IMR-90 (cell line): ENCODE data around the gene CLUH. TPM values are rescaled to one million over a fixed set of nuclear protein-coding genes. Genes with fewer than 3 reads are reported as not detected.

Experiments
- ATAC-seq: fragments of 200-7000 bp; cut with Tn5 transposase; 2 replicates; pipeline ENCODE4 v1.9.1; 2020; ENCODE audit warnings: low read depth, mild to moderate bottlenecking, moderate library complexity
- BruUV-seq: library from RNA; stranded (reverse); fragments of 400-500 nt; replicated peaks from 2 replicates; lab custom pipeline; 2021; lab: Mats Ljungman, UMichigan
- CTCF ChIA-PET: fragments of 300-600 bp; formaldehyde crosslinking; extraction: SDS; loops from one replicate; lab custom pipeline; 2021; ENCODE audit warnings: antibody characterized with exemption; lab: Yijun Ruan, JAX
- POLR2A ChIA-PET: fragments of 300-600 bp; sonication (Branson Sonifier 250); formaldehyde crosslinking; loops from one replicate; lab custom pipeline; 2022; ENCODE audit warnings: antibody characterized with exemption; ENCODE audit not compliant: unreplicated experiment; lab: Charles Lee
- DNase-seq: peaks from one replicate; pipeline ENCODE4 v3.0.0; 2013
- H2AFZ ChIP-seq: replicated peaks from 2 replicates; pipeline ENCODE3; 2013; ENCODE audit warnings: low read length, mild to moderate bottlenecking; ENCODE audit not compliant: poor library complexity
- H2AK5ac ChIP-seq: 2 replicates; pipeline ENCODE4 v1.6.1; 2013; ENCODE audit warnings: low read depth, low read length, inconsistent platforms
- H2AK9ac ChIP-seq: replicated peaks from 2 replicates; pipeline ENCODE3; 2013; ENCODE audit warnings: mild to moderate bottlenecking, low read depth, low read length, moderate library complexity; ENCODE audit not compliant: poor library complexity
- H2BK120ac ChIP-seq: 2 replicates; pipeline ENCODE4 v1.6.1; 2013; ENCODE audit warnings: low read depth, low read length, inconsistent platforms
- H2BK15ac ChIP-seq: 3 replicates; pipeline ENCODE4 v1.6.1; 2013; ENCODE audit warnings: low read depth, low read length, inconsistent platforms
- H2BK20ac ChIP-seq: 2 replicates; pipeline ENCODE4 v1.6.1; 2013; ENCODE audit warnings: low read depth, mild to moderate bottlenecking, inconsistent platforms, low read length, moderate library complexity
- H2BK5ac ChIP-seq: 2 replicates; pipeline ENCODE4 v1.6.1; 2013; ENCODE audit warnings: mild to moderate bottlenecking, low read depth, low read length, inconsistent platforms; ENCODE audit not compliant: poor library complexity, severe bottlenecking
- H3K14ac ChIP-seq: replicated peaks from 2 replicates; pipeline ENCODE4 v1.6.1; 2013; ENCODE audit warnings: low read depth, low read length, inconsistent platforms
- H3K18ac ChIP-seq: 2 replicates; pipeline ENCODE4 v1.6.1; 2013; ENCODE audit warnings: low read depth, low read length, control low read depth
- H3K23ac ChIP-seq: 2 replicates; pipeline ENCODE4 v1.6.1; 2013; ENCODE audit warnings: low read depth, low read length, inconsistent platforms
- H3K27ac ChIP-seq: 2 replicates; pipeline ENCODE4 v1.5.1; 2013; ENCODE audit warnings: mild to moderate bottlenecking, control low read depth, low read length; ENCODE audit not compliant: insufficient read depth
- H3K27me3 ChIP-seq: 2 replicates; pipeline ENCODE4 v1.6.1; 2013; ENCODE audit warnings: low read length; ENCODE audit not compliant: control insufficient read depth, insufficient read depth
- H3K36me3 ChIP-seq: 2 replicates; pipeline ENCODE4 v1.6.1; 2013; ENCODE audit warnings: low read length, mixed read lengths; ENCODE audit not compliant: control insufficient read depth, insufficient read depth
- H3K4ac ChIP-seq: 2 replicates; pipeline ENCODE4 v1.6.1; 2013; ENCODE audit warnings: low read depth, low read length, inconsistent platforms
- H3K4me1 ChIP-seq: 2 replicates; pipeline ENCODE4 v1.6.1; 2013; ENCODE audit warnings: low read length, mixed read lengths; ENCODE audit not compliant: control insufficient read depth, insufficient read depth
- H3K4me2 ChIP-seq: 2 replicates; pipeline ENCODE4 v1.6.1; 2013; ENCODE audit warnings: low read depth, mild to moderate bottlenecking, control low read depth, low read length, moderate library complexity
- H3K4me3 ChIP-seq: 2 replicates; pipeline ENCODE4 v1.5.1; 2013; ENCODE audit warnings: low read depth, mild to moderate bottlenecking, control low read depth, low read length, moderate library complexity; ENCODE audit not compliant: insufficient read depth
- H3K56ac ChIP-seq: 2 replicates; pipeline ENCODE4 v1.6.1; 2013; ENCODE audit warnings: low read length, inconsistent platforms; ENCODE audit not compliant: insufficient read depth; ENCODE audit errors: extremely low read depth
- H3K79me1 ChIP-seq, 2 experiments: 2 replicates each; pipeline ENCODE4 v1.6.1; 2013; ENCODE audit warnings: low read length in 2 of 2, inconsistent platforms in 1 of 2, low read depth in 1 of 2
- H3K9ac ChIP-seq: 2 replicates; pipeline ENCODE4 v1.6.1; 2013; ENCODE audit warnings: low read depth, low read length, control low read depth
- H3K9me1 ChIP-seq: 2 replicates; pipeline ENCODE4 v1.6.1; 2013; ENCODE audit warnings: low read length, inconsistent platforms; ENCODE audit not compliant: insufficient read depth
- H3K9me3 ChIP-seq: 2 replicates; pipeline ENCODE4 v1.6.1; 2013; ENCODE audit warnings: low read length; ENCODE audit not compliant: control insufficient read depth, insufficient read depth
- H4K20me1 ChIP-seq: 2 replicates; pipeline ENCODE4 v1.6.1; 2013; ENCODE audit warnings: low read length, inconsistent platforms; ENCODE audit not compliant: insufficient read depth
- H4K5ac ChIP-seq: 2 replicates; pipeline ENCODE4 v1.6.1; 2013; ENCODE audit warnings: mild to moderate bottlenecking, low read depth, low read length, control low read depth
- H4K8ac ChIP-seq, 2 experiments: 2 replicates each; pipeline ENCODE4 v1.6.1; 2013; ENCODE audit warnings: low read depth in 2 of 2, low read length in 2 of 2, control low read depth in 1 of 2, inconsistent platforms in 1 of 2
- H4K91ac ChIP-seq: 2 replicates; pipeline ENCODE4 v1.6.1; 2013; ENCODE audit warnings: low read depth, low read length, inconsistent platforms; ENCODE audit not compliant: insufficient read depth
- BHLHE40 ChIP-seq: fragments of 150-350 bp; IDR thresholded peaks from 2 replicates; pipeline ENCODE4 v1.6.1; 2016; ENCODE audit warnings: mild to moderate bottlenecking, low read depth, low read length
- CEBPB ChIP-seq: IDR thresholded peaks from 2 replicates; pipeline ENCODE4 v1.6.1; 2012; ENCODE audit warnings: low read depth, low read length, improper control_type of control experiment
- CHD1 ChIP-seq: IDR thresholded peaks from 2 replicates; pipeline ENCODE4 v1.6.1; 2012; ENCODE audit warnings: low read depth, low read length, improper control_type of control experiment
- FOS ChIP-seq: fragments of 150-350 bp; IDR thresholded peaks from 2 replicates; pipeline ENCODE4 v1.6.1; 2016; ENCODE audit warnings: low read depth, low read length
- MAFK ChIP-seq: IDR thresholded peaks from 2 replicates; pipeline ENCODE4 v1.6.1; 2012; ENCODE audit warnings: low read depth, low read length, improper control_type of control experiment
- MAZ ChIP-seq: IDR thresholded peaks from 2 replicates; pipeline ENCODE4 v1.6.1; 2012; ENCODE audit warnings: low read depth, mild to moderate bottlenecking, low read length, improper control_type of control experiment, moderate library complexity, borderline replicate concordance
- MXI1 ChIP-seq: IDR thresholded peaks from 2 replicates; pipeline ENCODE4 v1.6.1; 2012; ENCODE audit warnings: low read depth, mild to moderate bottlenecking, low read length, moderate library complexity, borderline replicate concordance
- NFE2L2 ChIP-seq: fragments of 150-350 bp; IDR thresholded peaks from 2 replicates; pipeline ENCODE4 v1.6.1; 2016; ENCODE audit warnings: low read depth, mild to moderate bottlenecking, low read length
- POLR2A ChIP-seq: IDR thresholded peaks from 2 replicates; pipeline ENCODE4 v1.6.1; 2012; ENCODE audit warnings: mild to moderate bottlenecking, low read depth, low read length
- RAD21 ChIP-seq: IDR thresholded peaks from 2 replicates; pipeline ENCODE4 v1.6.1; 2012; ENCODE audit warnings: low read length, improper control_type of control experiment
- RFX5 ChIP-seq: IDR thresholded peaks from 2 replicates; pipeline ENCODE4 v1.8.0; 2012; ENCODE audit warnings: low read depth, mild to moderate bottlenecking, low read length, moderate library complexity
- SMC3 ChIP-seq: fragments of 150-350 bp; IDR thresholded peaks from 2 replicates; pipeline ENCODE4 v1.6.1; 2016; ENCODE audit warnings: low read depth, mild to moderate bottlenecking, antibody characterized with exemption, low read length, moderate library complexity
- WGBS, 2 experiments: methylation state at CpG; one replicate each; pipeline versions ENCODE4 v1.1.5 to v1.1.7; 2013; ENCODE audit warnings: missing lambda C conversion rate in 2 of 2; ENCODE audit not compliant: insufficient read length in 1 of 2; ENCODE audit errors: extremely low coverage in 2 of 2; 5-methylcytosine and 5-hydroxymethylcytosine counted together
- dilution Hi-C: fragments of 300-500 bp; cut with HindIII; formaldehyde crosslinking; loops from one replicate; pipeline ENCODE4 v1.14.3; 2018; ENCODE audit warnings: low sequenced_read_pairs; ENCODE audit not compliant: unreplicated experiment
- in situ Hi-C: fragments of 300-500 bp; cut with MboI; formaldehyde crosslinking; loops from 3 replicates; pipeline ENCODE4 v1.14.3; 2019; ENCODE audit warnings: low sequenced_read_pairs, inconsistent platforms, mixed read lengths
- intact Hi-C: fragments of 100-400 bp; cut with micrococcal nuclease; formaldehyde crosslinking; loops from 2 replicates; pipeline ENCODE4 v1.10.0; 2022
- polyA plus RNA-seq, 3 experiments: library from polyadenylated mRNA; depleted of rRNA; stranded (reverse); fragments of >200 nt; gene quantifications; 2 replicates each; pipeline ENCODE4 v1.2.3, GENCODE V29; 2012; ENCODE audit warnings: low replicate concordance in 1 of 3
- total RNA-seq: library from RNA; depleted of rRNA; stranded (reverse); fragments of >200 nt; gene quantifications from 2 replicates; pipeline ENCODE4 v1.2.3, GENCODE V29; 2012
- TF ChIP-seq, protein P1 (sequence below): fragments of 150-350 bp; IDR thresholded peaks from 2 replicates; pipeline ENCODE4 v1.6.1; 2016; ENCODE audit warnings: low read depth, mild to moderate bottlenecking, low read length, moderate library complexity, borderline replicate concordance
- TF ChIP-seq, protein P2 (sequence below): fragments of 150-350 bp; IDR thresholded peaks from 2 replicates; pipeline ENCODE4 v1.6.1; 2017; ENCODE audit warnings: mild to moderate bottlenecking, antibody characterized with exemption, low read length, low read depth
- TF ChIP-seq, protein P3 (sequence below): conservative IDR thresholded peaks from 2 replicates; pipeline ENCODE4 v1.5.1; 2012; ENCODE audit warnings: mild to moderate bottlenecking, low read depth, low read length, improper control_type of control experiment

The CLUH gene
- total and polyA plus RNA-seq, 2 of the 4 experiments (the other 2 are of a cell fraction) = 12.9 to 42.0 TPM

GRCh38 chr17:2692781-2693135 lies 18.8 kb downstream of the CLUH start:
- Histone ChIP-seq H4K8ac (no peak overlapping the region), H3K14ac (no peak overlapping the region), H2AK5ac (no peak overlapping the region), H4K5ac (no peak overlapping the region), H2BK15ac (no peak overlapping the region), H3K27ac (no peak overlapping the region), H3K9me3 (no peaks in the 10 kb centered on the region), H3K4me3 (no peak overlapping the region), H3K4me2 (no peak overlapping the region), H3K27me3 (no peaks in the 10 kb centered on the region), H4K91ac (no peak overlapping the region), H3K9me1 (0 out of 2 replicates have a peak, but pooled peaks cover 2% of the 10 kb centered on the region), H3K9ac (no peak overlapping the region), H3K23ac (no peak overlapping the region), H2BK120ac (no peak overlapping the region), H3K79me1 (peaks cover 0 to 17% of the 10 kb centered on the region in 2 experiments; a peak in 2 of 4 replicates), H2AFZ (no peak overlapping the region), H2AK9ac (no peak overlapping the region), H4K20me1 (peaks cover 6% of the 10 kb centered on the region), H3K36me3 (peaks cover 40% of the 10 kb centered on the region), H2BK20ac (no peak overlapping the region), H2BK5ac (no peak overlapping the region), H3K56ac (no peak overlapping the region), H3K4ac (no peak overlapping the region), H3K4me1 (no peaks in the 10 kb centered on the region), H3K18ac (no peak overlapping the region)
- no peak for ATAC-seq
- ChIA-PET POLR2A (no interaction called here), CTCF (no interaction called here)
- WGBS, 2 experiments = no CpG with 5 or more reads among the region's 14 CpGs
- TF ChIP-seq, protein P1, sequence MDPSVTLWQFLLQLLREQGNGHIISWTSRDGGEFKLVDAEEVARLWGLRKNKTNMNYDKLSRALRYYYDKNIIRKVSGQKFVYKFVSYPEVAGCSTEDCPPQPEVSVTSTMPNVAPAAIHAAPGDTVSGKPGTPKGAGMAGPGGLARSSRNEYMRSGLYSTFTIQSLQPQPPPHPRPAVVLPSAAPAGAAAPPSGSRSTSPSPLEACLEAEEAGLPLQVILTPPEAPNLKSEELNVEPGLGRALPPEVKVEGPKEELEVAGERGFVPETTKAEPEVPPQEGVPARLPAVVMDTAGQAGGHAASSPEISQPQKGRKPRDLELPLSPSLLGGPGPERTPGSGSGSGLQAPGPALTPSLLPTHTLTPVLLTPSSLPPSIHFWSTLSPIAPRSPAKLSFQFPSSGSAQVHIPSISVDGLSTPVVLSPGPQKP = no peak
- TF ChIP-seq CHD1 (no peak), POLR2A (no peak), MAZ (no peak), RAD21 (no peak), RFX5 (no peak), FOS (no peak), CEBPB (no peak), BHLHE40 (no peak), SMC3 (no peak), MAFK (no peak), NFE2L2 (no peak), MXI1 (no peak)
- TF ChIP-seq, protein P2, sequence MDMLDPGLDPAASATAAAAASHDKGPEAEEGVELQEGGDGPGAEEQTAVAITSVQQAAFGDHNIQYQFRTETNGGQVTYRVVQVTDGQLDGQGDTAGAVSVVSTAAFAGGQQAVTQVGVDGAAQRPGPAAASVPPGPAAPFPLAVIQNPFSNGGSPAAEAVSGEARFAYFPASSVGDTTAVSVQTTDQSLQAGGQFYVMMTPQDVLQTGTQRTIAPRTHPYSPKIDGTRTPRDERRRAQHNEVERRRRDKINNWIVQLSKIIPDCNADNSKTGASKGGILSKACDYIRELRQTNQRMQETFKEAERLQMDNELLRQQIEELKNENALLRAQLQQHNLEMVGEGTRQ = no peak
- TF ChIP-seq, protein P3, sequence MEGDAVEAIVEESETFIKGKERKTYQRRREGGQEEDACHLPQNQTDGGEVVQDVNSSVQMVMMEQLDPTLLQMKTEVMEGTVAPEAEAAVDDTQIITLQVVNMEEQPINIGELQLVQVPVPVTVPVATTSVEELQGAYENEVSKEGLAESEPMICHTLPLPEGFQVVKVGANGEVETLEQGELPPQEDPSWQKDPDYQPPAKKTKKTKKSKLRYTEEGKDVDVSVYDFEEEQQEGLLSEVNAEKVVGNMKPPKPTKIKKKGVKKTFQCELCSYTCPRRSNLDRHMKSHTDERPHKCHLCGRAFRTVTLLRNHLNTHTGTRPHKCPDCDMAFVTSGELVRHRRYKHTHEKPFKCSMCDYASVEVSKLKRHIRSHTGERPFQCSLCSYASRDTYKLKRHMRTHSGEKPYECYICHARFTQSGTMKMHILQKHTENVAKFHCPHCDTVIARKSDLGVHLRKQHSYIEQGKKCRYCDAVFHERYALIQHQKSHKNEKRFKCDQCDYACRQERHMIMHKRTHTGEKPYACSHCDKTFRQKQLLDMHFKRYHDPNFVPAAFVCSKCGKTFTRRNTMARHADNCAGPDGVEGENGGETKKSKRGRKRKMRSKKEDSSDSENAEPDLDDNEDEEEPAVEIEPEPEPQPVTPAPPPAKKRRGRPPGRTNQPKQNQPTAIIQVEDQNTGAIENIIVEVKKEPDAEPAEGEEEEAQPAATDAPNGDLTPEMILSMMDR = no peak
- DNase-seq = no peak
- dilution Hi-C loops (no loop called here), in situ Hi-C loops (no loop called here), intact Hi-C loops (no loop called here)
- no TSS peak for BruUV-seq
